Stomach (tissue), 4 donors: Measurements from ENCODE around the gene PTGDR2.

Experiments
- POLR2A ChIP-seq, 4 donors: fragments of 450-650 bp; IDR thresholded peaks; one replicate each; pipeline ENCODE4 v1.6.1; 2016; ENCODE audit warnings: antibody characterized with exemption in 4 of 4, control low read depth in 2 of 4, mild to moderate bottlenecking in 1 of 4, moderate library complexity in 1 of 4
- POLR2AphosphoS5 ChIP-seq, 3 donors: sonication (generic); formaldehyde crosslinking; IDR thresholded peaks; one replicate each; pipeline ENCODE4 v1.6.1; 2016; ENCODE audit warnings: antibody characterized with exemption in 3 of 3
- TF ChIP-seq, protein P1 (sequence below), 7 experiments: fragments of 450-650 bp in 4 of 7; fragments of 200-600 bp in 3 of 7; sonication (generic) in 3 of 7; IDR thresholded peaks; one replicate each; pipeline ENCODE4 v1.5.1; 2016 to 2019; ENCODE audit warnings: antibody characterized with exemption in 7 of 7, control low read depth in 2 of 7, mild to moderate bottlenecking in 1 of 7

DNA sequence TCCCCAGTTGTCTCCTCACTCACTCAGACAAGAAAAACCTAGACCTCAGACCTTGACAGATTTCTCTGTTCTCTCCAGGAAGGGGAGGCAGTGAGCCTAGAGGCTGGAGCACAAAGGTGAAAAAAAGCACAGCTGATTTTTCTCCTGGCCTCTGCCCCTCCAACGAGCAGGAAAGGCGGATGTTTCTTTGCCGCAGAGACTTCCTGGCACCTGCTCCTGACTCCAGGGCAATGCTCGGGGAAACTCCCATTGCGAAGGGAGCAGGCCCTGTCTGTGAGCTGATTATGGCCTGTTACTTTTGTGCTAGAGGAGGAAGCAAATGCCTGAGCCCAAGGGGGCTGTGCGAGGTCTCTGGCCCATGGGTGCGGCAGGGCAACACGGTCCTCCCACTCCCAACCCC is 45.2 kb downstream of the PTGDR2 start:
- no peak for TF ChIP-seq POLR2A (IDR thresholded peaks at IDR 0.05)
- TF ChIP-seq, protein P1, sequence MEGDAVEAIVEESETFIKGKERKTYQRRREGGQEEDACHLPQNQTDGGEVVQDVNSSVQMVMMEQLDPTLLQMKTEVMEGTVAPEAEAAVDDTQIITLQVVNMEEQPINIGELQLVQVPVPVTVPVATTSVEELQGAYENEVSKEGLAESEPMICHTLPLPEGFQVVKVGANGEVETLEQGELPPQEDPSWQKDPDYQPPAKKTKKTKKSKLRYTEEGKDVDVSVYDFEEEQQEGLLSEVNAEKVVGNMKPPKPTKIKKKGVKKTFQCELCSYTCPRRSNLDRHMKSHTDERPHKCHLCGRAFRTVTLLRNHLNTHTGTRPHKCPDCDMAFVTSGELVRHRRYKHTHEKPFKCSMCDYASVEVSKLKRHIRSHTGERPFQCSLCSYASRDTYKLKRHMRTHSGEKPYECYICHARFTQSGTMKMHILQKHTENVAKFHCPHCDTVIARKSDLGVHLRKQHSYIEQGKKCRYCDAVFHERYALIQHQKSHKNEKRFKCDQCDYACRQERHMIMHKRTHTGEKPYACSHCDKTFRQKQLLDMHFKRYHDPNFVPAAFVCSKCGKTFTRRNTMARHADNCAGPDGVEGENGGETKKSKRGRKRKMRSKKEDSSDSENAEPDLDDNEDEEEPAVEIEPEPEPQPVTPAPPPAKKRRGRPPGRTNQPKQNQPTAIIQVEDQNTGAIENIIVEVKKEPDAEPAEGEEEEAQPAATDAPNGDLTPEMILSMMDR (IDR thresholded peaks at IDR 0.05), result no peak
- no peak for TF ChIP-seq POLR2AphosphoS5 (IDR thresholded peaks at IDR 0.05)
